AG09309 (cell line): ENCODE data around the gene RIT1.

Experiments
- DNase-seq: peaks from one replicate; pipeline ENCODE4 v3.0.0-alpha.2; 2010; ENCODE audit warnings: low read depth
- H3K4me3 ChIP-seq: 2 replicates; pipeline ENCODE4 v1.5.1; 2011; ENCODE audit warnings: mild to moderate bottlenecking, low read depth, low read length, moderate library complexity; ENCODE audit not compliant: control insufficient read depth
- TF ChIP-seq, protein P1 (sequence below): IDR thresholded peaks from 2 replicates; pipeline ENCODE4 v1.5.1; 2011; ENCODE audit warnings: mild to moderate bottlenecking, low read depth, low read length, inconsistent platforms; ENCODE audit not compliant: insufficient read depth, control insufficient read depth; ENCODE audit errors: missing control alignments

The RIT1 gene

DNA sequence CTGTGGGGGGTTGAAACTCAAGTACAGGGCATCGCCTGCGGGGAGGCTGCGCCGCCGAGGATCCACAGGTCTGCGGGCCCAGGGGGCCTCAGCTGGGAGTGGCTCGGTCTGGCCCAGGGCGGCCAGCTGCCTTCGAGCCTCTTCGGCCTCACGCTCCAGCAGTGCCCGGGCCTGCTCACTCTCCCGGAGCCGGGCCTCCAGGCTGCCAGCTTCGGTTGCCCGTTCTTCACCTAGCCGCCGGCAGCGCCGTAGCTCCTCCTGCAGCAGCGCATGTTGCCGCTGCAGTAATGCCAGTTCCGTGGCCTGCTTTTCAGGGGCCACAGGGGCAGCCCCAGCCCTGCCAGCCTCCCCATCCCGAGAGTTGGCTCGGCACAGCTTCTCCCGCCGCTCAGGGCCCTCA, 39.7 kb upstream of the RIT1 start:
- no peak overlapping the region for H3K4me3 ChIP-seq
- TF ChIP-seq, protein P1, sequence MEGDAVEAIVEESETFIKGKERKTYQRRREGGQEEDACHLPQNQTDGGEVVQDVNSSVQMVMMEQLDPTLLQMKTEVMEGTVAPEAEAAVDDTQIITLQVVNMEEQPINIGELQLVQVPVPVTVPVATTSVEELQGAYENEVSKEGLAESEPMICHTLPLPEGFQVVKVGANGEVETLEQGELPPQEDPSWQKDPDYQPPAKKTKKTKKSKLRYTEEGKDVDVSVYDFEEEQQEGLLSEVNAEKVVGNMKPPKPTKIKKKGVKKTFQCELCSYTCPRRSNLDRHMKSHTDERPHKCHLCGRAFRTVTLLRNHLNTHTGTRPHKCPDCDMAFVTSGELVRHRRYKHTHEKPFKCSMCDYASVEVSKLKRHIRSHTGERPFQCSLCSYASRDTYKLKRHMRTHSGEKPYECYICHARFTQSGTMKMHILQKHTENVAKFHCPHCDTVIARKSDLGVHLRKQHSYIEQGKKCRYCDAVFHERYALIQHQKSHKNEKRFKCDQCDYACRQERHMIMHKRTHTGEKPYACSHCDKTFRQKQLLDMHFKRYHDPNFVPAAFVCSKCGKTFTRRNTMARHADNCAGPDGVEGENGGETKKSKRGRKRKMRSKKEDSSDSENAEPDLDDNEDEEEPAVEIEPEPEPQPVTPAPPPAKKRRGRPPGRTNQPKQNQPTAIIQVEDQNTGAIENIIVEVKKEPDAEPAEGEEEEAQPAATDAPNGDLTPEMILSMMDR: no peak
- no peak for DNase-seq

DNA sequence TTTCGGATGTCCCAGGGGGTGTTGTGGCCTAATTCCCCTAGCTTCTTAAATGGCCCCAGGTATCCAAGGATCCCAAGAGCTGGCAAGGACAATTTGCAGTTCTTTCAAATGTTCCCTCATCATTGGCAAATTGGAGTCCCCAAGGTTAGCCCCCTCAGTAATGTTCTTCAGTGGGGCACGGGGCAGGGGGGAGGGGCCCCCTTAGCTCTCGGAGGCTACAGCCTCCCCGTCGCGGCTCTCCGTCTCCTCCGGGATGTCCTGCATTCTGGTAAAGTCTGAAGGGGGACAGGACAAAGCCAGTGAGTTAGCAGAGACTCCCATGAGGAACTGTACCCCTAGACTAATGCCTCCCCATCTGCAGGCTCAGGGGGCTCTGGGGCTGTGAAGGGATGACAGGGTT, 36.6 kb upstream of the RIT1 start:
- H3K4me3 ChIP-seq: no peak overlapping the region
- no peak for DNase-seq
- TF ChIP-seq, protein P1: no peak

DNA sequence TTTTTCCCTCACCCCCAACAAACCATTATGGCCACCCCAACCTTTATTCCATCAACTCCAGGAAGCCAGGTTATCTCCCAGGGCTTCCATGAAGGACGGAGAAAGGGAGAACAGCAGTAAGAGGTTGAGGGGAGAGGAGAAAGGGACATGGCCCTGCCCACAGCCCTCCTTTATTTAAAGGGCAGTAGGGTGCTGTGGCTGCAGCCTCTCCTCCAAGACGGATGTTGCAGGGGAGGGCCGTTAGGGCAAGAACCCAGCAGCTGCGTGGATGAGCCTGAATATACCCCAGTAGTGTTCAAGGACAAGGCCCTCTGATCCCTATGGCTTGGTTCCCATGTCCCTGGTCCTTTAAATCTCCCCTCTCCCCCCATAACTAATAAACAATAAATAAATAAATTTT, 36.1 kb upstream of the RIT1 start:
- DNase-seq: no peak
- TF ChIP-seq, protein P1: no peak
- H3K4me3 ChIP-seq: no peak overlapping the region

DNA sequence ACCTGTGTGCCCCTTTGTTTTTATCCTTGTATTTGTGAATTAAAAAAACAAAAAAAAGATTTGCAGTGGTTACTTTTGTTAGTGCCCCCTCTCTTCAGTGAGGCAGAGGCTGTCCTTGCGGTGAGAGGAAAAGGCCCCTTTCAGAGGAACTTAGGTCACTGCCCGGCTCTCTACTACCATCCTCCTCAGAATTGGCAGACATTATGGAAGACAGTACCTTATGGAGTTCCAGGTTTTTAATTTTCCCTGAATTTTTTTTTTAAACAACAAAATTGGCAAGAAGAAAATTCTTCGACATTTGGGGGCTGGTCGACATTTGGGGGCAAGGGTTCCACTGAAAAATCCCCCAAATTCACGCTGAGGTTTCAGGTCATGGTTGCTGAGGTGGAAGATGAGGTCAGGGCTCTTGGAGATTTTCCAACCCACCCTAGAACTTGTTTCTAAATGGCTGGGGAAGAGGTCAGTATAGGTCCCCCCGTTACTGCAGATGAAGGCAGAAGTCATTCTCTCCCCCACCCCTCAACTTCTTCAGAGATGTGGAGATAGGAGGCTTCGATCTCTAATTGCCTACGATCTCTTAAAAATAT, 35.6 kb upstream of the RIT1 start:
- TF ChIP-seq, protein P1: no peak
- H3K4me3 ChIP-seq: no peak overlapping the region
- no peak for DNase-seq

DNA sequence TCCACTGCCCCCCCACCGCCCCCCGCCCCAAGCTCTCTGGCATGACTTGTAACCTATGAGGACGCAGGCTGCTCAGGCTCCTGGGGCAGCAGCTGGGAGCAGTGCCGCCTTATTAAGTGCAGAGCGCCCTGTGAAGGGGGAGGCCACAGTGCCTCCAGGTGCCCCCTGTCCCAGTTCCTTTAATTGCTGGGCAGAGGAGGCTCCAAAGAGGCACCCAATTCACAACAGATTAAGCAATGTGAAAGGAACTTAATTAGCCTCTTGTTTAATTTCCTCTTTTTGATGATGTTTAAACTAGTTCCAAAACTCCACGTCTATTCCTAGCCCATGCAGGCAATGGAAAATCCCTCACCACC, 33.3 kb upstream of the RIT1 start:
- no peak for DNase-seq
- TF ChIP-seq, protein P1: no peak
- H3K4me3 ChIP-seq: no peak overlapping the region

DNA sequence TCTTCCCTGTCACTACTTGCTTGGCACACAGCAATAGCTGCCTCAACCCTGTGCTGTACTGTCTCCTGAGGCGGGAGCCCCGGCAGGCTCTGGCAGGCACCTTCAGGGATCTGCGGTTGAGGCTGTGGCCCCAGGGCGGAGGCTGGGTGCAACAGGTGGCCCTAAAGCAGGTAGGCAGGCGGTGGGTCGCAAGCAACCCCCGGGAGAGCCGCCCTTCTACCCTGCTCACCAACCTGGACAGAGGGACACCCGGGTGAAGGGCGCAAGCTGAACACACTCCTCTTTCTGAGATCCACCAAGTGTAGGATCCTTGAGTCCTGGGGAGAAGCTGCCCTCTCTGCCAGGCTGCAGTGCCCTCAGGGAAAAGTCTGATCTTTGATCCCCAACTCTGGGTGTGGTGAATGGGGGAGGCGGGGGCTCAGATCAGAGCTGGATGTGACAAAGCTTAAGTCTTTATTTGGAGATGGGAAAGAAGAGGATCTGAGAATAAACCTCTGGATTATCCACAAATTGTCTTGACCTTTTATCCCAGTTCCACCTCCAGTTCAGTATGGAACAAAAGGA, 31.5 kb upstream of the RIT1 start:
- H3K4me3 ChIP-seq: no peak overlapping the region
- TF ChIP-seq, protein P1: no peak
- DNase-seq: no peak
